ENCODE results near the gene UST. TPM values are rescaled to one million over a fixed set of nuclear protein-coding genes. Genes with fewer than 3 reads are reported as not detected.

UST gene
- total RNA-seq, 4 donors from 2014 or later = 16.7 to 19.5 (median 18.1) TPM

GRCh38 chr6:148893073-148893472 lies 146.2 kb downstream of the UST start:
- H3K4me1 ChIP-seq = peaks cover 24% of the 10 kb centered on the region
- no peaks in the 10 kb centered on the region for H3K36me3 ChIP-seq
- no peak overlapping the region for H3K27ac ChIP-seq
- H3K4me3 ChIP-seq = no peak overlapping the region
- no peaks in the 10 kb centered on the region for H3K9me3 ChIP-seq
- WGBS = 41% methylated on average over 2 of the region's 2 CpGs
- no peak for DNase-seq (ENCODE audit: low spot score in 2 of 2)
- no peaks in the 10 kb centered on the region for H3K27me3 ChIP-seq
- no peak for TF ChIP-seq POLR2A (IDR thresholded peaks at IDR 0.05)
- TF ChIP-seq EP300 (IDR thresholded peaks at IDR 0.05) = no peak
- TF ChIP-seq, protein P1, sequence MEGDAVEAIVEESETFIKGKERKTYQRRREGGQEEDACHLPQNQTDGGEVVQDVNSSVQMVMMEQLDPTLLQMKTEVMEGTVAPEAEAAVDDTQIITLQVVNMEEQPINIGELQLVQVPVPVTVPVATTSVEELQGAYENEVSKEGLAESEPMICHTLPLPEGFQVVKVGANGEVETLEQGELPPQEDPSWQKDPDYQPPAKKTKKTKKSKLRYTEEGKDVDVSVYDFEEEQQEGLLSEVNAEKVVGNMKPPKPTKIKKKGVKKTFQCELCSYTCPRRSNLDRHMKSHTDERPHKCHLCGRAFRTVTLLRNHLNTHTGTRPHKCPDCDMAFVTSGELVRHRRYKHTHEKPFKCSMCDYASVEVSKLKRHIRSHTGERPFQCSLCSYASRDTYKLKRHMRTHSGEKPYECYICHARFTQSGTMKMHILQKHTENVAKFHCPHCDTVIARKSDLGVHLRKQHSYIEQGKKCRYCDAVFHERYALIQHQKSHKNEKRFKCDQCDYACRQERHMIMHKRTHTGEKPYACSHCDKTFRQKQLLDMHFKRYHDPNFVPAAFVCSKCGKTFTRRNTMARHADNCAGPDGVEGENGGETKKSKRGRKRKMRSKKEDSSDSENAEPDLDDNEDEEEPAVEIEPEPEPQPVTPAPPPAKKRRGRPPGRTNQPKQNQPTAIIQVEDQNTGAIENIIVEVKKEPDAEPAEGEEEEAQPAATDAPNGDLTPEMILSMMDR (IDR thresholded peaks at IDR 0.05) = no peak
- no peak for TF ChIP-seq POLR2AphosphoS5 (IDR thresholded peaks at IDR 0.05)

DNA sequence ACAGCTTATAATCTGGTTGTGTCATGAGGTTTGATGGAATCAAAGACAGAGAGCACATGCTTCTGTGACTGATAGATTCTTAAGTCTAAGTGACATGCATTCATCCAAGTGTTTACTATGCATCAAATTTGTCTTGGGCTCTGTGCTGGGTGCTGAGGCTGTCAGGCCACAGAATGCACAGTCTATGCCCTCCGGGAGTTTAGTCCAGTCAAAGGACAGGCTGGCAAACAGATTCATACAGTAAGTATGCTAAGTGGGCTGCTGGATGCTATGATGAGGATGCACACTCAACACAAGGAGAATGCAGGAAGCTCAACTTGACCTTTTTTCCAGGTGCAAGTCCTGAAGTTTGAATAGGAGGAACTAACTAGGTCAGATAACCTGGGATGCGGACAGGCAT lies 146.7 kb downstream of the UST start:
- Histone ChIP-seq H3K4me3 (no peak overlapping the region), H3K9me3 (no peaks in the 10 kb centered on the region), H3K4me1 (peaks cover 20% of the 10 kb centered on the region), H3K27me3 (no peaks in the 10 kb centered on the region), H3K27ac (no peak overlapping the region), H3K36me3 (no peaks in the 10 kb centered on the region)
- no peak for DNase-seq (ENCODE audit: low spot score in 2 of 2)
- TF ChIP-seq POLR2A (IDR thresholded peaks at IDR 0.05) = no peak
- no peak for TF ChIP-seq EP300 (IDR thresholded peaks at IDR 0.05)
- TF ChIP-seq POLR2AphosphoS5 (IDR thresholded peaks at IDR 0.05) = no peak
- TF ChIP-seq, protein P1 (IDR thresholded peaks at IDR 0.05) = no peak
- 50% methylated on average over 2 of the region's 2 CpGs for WGBS

GRCh38 chr6:148898376-148899014 lies 151.7 kb downstream of the UST start:
- H3K4me3 ChIP-seq = no peak overlapping the region
- no peak for TF ChIP-seq POLR2A (IDR thresholded peaks at IDR 0.05)
- no peak for TF ChIP-seq EP300 (IDR thresholded peaks at IDR 0.05)
- TF ChIP-seq POLR2AphosphoS5 (IDR thresholded peaks at IDR 0.05) = no peak
- TF ChIP-seq, protein P1 (IDR thresholded peaks at IDR 0.05) = no peak
- peaks cover 3% of the 10 kb centered on the region for H3K4me1 ChIP-seq
- DNase-seq (ENCODE audit: low spot score in 2 of 2) = no peak
- no peak overlapping the region for H3K27ac ChIP-seq
- no peaks in the 10 kb centered on the region for H3K36me3 ChIP-seq
- 43% methylated on average over 4 of the region's 4 CpGs for WGBS
- H3K27me3 ChIP-seq = no peaks in the 10 kb centered on the region
- H3K9me3 ChIP-seq = no peaks in the 10 kb centered on the region

GRCh38 chr6:148904896-148905870 lies 158.4 kb downstream of the UST start:
- H3K4me3 ChIP-seq = no peak overlapping the region
- H3K27ac ChIP-seq = no peak overlapping the region
- no peaks in the 10 kb centered on the region for H3K27me3 ChIP-seq
- TF ChIP-seq POLR2AphosphoS5 (IDR thresholded peaks at IDR 0.05) = no peak
- TF ChIP-seq POLR2A (IDR thresholded peaks at IDR 0.05) = no peak
- TF ChIP-seq, protein P1 (IDR thresholded peaks at IDR 0.05) = no peak
- no peak for TF ChIP-seq EP300 (IDR thresholded peaks at IDR 0.05)
- H3K4me1 ChIP-seq = peaks cover 7% of the 10 kb centered on the region
- no peak for DNase-seq (ENCODE audit: low spot score in 2 of 2)
- H3K36me3 ChIP-seq = no peaks in the 10 kb centered on the region
- H3K9me3 ChIP-seq = no peaks in the 10 kb centered on the region
- 75% methylated on average over 5 of the region's 5 CpGs for WGBS

- 67% methylated on average over 6 of the region's 6 CpGs for WGBS
- peaks cover 7% of the 10 kb centered on the region for H3K4me1 ChIP-seq
These were observed 159.1 kb downstream of the UST start for GRCh38 chr6:148905901-148906300.

More at GRCh38 chr6:148905901-148906300, 159.1 kb downstream of the UST start:
- DNase-seq (ENCODE audit: low spot score in 2 of 2) = no peak
- Histone ChIP-seq H3K27ac (no peak overlapping the region), H3K9me3 (no peaks in the 10 kb centered on the region), H3K36me3 (no peaks in the 10 kb centered on the region), H3K27me3 (no peaks in the 10 kb centered on the region), H3K4me3 (no peak overlapping the region)
- TF ChIP-seq POLR2A (IDR thresholded peaks at IDR 0.05) = no peak
- TF ChIP-seq, protein P1 (IDR thresholded peaks at IDR 0.05) = no peak
- no peak for TF ChIP-seq POLR2AphosphoS5 (IDR thresholded peaks at IDR 0.05)
- no peak for TF ChIP-seq EP300 (IDR thresholded peaks at IDR 0.05)
